HG02943 (cell line): ENCODE results near the gene DSCAML1.
"Not testable (repeated sequence)": the region's sequence is repeated elsewhere in the genome, so short reads cannot be mapped to it uniquely, and the experiment has no call there.

Experiments used
- ATAC-seq: cut with Tn5 transposase; IDR thresholded peaks from one replicate; pipeline ENCODE4 v1.9.1; 2021; ENCODE audit warnings: mild to moderate bottlenecking, low read depth, moderate library complexity; ENCODE audit not compliant: unreplicated experiment

The DSCAML1 gene

DNA sequence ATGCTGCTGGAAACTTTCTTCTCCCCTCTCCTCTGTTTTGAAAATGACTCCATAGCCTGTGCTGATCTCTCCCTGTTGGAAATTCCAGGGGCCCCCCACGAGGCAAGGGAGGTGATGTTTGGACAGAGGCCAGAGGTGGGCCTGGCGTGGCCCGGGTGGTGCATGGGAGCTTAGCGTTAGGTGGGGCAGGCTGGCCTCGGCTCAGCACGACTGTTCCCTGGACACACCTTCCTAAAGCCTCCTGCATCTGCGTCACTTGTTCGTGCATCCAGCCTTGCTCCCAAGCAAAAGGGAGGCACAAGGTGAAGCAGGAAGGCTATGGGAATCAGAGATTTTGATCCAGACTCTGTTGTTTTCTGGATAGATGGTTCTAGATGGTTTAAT lies 334.2 kb downstream of the DSCAML1 start:
- no peak for ATAC-seq

DNA sequence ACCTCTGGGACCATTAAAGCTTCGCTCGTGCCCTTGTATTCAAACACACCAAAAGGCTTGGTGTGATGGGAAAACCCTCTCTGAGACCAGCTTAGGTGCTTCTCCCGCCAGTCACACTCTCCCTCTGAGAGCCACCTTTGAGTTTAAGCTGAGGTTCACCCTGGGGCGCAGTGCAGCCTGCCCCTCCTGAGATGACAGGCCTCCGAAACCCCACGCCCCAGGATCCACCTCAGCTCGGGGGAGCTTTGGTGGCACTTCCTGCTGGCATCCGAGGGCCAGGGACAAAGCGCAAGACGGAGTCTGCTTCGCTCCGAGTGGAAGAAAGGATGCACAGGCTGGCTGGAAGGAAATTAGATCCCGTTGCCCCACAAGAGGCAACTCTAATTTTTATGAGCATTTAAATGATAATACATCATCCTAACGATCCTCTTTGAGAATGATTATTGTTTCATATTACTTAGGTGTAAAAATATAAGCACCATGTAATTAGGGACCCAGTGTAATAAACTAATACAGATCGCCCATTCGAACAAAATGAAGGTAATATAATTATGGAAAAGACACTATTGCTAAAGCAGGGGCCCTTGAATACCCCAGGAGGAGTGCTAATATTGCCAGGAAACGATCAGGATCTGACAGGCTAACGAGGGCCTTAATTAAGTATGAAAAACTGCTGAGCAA lies 334.7 kb downstream of the DSCAML1 start:
- no peak for ATAC-seq

DNA sequence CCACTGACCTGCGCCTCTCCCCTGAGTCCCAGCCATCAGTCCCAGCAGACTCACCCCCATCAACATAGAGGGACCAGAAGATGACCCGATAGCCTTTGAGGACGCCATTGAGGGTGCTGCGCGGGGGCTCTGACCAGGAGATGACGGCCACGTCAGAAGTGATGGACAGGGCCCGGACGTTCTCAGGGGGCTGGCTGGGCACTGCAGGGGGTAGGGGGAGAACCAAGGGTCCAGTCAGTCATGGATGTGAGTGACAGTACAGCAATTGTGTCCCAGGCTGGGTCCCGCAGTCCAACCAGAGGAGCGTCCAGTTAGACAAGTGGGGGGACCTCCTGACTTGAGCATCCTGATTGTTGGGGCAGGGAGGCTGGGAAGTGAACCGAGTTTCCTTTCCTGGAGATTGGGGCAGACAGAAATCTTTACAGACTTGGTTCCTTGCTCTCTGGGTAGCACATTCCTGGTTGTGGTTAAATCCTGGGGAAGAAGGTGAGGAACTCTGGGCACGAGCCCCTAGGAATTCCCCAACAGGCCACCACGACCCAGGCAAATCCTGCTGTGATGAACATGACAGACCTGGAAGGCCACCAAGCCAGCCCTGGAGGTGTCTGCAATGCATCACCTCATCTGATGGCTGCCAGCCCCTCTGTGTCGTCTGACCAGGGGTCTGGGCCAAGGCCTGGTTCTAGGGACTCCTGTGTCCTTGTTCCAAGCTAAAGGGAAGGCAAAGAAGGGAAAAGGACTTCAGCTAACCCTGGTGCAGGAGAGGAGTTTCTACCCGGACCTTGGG lies 335.4 kb downstream of the DSCAML1 start:
- ATAC-seq = no peak

DNA sequence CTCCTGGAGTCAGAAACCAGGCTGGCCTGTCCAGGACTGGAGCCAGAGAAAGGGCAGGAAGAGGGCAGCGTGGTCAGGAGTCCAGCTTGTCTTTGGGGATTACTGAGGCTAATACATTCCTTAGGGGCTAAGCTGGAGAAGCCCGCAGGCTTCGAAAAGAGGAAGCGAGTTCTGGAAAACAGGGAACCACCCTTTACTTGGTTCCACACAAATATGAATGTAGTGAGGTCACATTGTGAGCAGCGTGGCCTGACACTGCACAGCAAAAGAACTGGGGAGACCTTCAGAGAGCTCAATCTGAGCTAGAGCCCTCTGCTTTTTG lies 337.1 kb downstream of the DSCAML1 start:
- ATAC-seq = no peak

DNA sequence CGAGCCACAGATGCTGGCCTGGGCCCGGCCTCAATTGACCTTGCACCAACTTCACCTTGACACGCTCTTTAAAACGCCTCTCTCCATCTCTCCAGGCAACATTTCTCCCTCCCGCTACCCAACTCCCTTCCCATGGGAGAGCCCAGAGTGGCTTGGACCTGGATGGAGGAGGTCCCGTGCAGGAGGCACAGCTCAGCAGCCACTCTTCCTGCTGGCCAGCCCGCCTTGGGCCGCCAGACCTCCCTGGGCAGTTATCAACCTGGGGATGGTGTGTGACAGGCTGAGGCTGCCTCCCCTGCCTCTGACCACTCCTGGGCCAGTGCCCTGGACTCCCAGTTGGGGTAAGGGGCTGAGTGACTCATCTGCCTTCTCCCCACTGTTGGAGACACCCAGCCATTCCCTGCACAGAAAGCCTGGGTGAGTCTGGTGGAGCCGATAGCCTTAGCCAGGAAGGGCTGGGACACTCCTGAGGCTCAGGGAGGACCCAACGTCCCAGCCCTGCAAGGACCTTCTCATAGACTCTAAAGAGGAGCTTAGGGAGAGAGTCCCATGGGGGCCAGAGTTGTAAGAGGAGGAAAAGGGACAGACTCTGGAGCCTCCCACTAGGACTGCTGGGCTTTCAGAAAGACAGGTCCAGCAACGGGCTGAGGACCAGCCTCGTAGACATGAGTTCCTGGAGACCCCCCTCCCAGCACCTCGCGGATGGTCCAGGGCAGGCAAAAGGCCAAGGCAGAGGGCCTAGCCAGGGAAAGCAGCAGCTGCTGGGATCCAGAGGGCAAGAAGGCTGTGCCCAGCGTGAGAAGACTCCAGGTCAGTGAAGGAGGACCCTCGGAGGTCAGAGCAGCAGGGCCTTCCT lies 337.7 kb downstream of the DSCAML1 start:
- ATAC-seq = no peak

DNA sequence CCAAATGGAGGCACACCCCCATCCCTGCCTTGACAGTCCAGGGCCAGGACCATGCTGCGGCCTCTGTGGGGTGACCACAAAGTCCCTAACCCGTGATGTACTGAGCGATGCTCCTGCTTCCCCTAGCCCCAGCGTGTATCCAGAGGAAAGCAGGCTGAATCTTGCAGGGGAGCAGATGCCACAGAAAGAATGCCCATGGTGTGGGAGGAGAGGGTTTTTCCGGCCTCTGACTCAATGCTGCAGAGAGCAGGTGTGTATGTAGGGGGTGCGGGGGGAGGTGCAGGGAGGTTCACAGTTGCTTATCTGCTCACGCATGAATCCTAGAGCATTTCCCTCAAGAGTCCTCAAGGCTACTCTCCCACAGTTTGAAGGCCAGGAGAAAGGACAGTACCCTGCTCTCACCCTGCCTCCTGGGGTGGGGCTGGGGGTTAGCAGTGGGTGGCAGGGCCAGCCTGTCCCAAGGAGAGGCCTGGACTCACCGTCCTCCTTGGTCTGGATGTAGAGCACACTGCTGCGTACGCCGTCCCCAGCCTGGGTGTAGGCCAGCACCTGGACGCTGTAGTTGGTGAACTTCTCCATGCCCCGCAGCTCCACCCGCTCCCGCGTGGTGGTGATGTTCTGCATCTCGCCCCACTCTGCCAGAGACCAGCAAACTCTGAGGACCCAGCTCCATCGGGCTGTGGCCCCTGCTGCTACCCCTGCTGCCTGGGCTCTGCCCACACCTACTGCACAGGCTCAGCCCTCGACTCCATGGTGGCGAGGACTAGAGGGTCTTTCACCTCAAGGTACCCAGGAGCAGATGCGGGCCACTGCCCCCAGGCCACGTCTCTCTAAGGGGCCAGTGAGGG lies 338.5 kb downstream of the DSCAML1 start:
- no peak for ATAC-seq

DNA sequence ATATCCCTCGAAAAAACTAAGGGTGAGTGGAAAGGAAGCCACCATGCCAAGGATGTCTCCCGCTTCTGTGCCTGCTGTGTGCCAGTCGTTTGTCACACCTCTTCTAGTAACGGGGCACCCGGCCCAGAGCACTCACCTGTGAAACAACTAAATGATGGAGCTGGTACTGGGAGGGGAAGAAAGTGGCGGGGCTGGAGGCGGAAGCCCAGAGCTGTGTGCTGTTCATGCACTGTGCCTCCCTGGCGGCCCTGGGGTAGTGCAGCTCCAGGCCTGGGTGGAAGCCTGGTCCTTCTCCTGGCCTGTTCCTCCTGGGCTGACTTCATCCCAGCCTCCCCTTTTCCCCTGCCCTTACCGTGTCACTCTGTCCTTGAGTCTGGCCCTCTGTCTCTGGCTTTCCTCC lies 339.2 kb downstream of the DSCAML1 start:
- ATAC-seq = no peak

DNA sequence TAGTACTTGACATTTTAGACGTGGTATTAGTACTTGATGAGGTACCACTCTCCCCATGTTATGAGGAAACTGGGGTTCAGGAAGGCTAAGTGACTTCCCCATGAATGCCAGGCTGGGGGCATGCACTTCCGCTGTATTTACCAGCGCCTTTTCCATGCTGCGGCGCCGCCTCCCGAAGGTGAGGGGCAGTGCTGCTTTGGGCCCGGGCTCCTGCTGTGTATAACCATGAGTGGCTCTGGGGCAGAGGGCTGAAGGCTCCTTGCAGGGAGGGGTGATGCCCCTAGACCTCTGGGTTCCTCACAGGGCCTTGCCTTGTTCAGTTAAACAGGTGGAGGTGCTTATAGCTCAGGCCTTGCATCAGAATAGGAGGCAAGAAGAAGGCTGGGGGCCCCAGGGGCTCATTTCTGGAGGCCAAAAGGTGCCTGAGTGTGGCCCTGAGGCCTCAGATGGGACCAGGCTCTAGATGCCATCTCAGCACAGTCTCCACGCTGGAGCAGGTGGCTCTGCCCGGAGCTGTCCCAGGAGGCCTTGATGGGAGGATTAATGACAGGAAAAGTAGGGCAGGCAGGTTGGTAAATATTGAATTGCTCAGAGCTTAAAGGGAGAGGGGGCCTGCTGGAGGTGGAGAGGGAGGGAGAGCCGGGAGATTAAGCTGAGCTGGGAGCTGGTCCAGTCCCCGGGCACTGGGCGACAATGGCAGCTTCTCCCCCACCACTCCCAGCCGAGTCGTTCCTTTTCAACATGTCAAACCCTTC lies 339.8 kb downstream of the DSCAML1 start:
- no peak for ATAC-seq

DNA sequence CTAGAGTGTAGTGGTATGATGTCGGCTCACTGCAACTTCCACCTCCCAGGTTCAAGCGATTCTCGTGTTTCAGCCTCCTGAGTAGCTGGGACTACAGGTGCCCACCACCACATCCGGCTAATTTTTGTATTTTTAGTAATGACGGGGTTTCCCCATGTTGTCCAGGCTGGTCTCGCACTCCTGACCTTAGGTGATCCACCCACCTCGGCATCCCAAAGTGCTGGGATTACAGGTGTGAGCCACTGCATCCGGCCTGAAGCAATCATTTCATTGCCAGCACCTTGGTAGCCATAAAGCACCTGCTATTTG lies 340.3 kb downstream of the DSCAML1 start:
- not testable (repeated sequence) for ATAC-seq

DNA sequence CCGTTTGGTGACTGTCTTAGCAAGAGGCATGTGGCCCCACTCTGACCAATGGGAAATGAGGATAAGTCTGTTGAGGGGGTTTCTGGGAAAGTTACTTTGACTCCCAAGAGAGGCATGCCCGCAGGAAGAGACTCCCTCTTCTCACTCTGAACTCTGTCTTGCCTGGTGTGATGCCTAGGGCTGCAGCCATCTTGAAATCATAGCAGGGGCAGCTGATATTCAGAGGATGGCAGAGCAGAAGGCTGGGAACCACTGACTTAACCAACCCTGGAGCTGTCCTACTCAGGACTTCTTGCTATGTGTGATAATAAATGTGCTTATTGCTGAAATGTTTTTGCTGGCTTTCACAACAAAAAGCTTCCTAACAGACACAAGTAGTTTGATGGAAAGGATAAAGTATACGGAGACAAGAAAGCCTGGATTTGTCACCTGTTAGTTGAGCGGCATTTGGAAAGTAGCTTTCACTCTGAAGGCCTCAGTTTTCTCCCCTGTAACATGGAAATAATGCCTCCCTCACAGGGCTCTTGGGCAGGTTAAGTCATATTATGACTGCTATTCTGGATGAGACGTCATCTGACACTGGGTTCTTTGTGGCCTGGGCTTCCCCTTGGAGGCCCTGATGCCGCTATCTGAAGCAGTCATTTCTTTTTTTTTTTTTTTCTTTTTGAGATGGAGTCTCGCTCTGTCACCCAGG lies 340.8 kb downstream of the DSCAML1 start:
- no peak for ATAC-seq

DNA sequence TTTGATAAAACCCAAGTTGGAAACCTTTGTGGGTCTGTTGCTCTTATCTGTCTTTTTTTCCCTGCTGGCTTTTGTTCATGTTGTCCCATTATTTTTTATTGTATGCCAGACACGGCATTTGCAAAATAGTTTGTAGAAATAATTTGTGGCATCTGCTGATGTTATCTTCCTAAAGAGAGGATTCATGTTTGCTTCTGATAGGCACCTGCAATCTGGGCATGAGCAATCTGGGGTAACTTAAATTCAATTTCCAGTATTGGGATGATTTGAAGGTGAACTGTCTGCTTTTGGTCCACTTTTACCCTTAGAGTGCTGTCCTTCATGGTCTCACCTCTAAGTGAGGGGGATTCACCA lies 342.5 kb downstream of the DSCAML1 start:
- no peak for ATAC-seq

DNA sequence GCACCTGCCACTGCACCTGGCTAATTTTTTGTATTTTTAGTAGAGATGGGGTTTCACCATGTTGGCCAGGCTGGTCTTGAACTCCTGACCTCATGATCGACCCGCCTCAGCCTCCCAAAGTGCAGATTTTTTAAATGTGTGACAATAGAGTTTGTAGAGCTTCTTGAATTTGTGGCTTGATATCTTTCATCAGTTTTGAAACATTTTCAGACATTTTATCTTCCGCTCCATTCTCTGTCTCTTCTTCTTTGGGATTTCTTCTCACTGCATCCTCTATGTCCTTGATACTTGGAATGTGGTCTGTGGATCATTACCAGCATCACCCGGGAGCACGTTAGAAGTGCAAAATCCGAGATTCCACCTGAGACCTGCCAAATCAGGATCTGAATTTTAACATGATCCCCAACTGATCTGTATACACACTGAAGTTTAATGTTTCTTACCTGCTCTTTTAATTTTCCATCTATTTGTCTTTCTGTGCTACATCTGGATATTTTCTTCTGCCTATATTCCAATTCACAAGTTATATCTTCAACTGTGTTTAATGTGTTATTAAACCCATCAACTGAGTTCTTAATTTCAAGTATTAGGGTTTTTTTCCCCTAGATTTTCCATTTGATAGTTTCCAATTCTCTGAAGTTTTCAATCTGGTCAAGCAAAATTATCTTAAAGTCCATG lies 343.0 kb downstream of the DSCAML1 start:
- ATAC-seq = no peak

DNA sequence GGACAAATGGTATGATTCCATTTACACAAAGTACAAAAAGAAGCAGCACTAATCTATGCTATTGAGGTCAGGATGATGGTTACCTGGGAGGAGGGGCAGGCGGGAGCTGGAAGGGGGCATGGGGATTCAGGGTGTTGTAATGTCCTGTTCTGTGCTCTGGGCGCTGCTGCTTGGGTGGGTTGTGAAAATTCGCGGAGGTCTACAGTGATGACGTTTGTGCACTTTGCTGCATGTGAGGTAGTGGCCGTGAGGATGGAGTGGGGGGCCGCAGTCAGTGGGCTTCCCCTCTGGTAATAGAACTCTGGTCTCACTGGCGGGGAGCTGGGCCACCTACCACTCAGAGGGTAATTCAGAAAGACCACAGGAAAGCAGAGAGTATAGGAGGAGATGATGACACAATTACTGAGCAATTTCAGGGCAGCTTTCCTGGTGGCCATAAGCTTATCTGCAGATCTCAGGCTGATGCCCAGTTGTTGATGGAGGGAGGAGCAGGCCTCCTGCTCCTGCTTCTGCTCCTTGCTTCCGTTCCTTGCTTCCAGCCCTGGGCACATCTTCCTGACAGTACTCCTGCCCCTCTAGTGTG lies 347.8 kb downstream of the DSCAML1 start:
- no peak for ATAC-seq

DNA sequence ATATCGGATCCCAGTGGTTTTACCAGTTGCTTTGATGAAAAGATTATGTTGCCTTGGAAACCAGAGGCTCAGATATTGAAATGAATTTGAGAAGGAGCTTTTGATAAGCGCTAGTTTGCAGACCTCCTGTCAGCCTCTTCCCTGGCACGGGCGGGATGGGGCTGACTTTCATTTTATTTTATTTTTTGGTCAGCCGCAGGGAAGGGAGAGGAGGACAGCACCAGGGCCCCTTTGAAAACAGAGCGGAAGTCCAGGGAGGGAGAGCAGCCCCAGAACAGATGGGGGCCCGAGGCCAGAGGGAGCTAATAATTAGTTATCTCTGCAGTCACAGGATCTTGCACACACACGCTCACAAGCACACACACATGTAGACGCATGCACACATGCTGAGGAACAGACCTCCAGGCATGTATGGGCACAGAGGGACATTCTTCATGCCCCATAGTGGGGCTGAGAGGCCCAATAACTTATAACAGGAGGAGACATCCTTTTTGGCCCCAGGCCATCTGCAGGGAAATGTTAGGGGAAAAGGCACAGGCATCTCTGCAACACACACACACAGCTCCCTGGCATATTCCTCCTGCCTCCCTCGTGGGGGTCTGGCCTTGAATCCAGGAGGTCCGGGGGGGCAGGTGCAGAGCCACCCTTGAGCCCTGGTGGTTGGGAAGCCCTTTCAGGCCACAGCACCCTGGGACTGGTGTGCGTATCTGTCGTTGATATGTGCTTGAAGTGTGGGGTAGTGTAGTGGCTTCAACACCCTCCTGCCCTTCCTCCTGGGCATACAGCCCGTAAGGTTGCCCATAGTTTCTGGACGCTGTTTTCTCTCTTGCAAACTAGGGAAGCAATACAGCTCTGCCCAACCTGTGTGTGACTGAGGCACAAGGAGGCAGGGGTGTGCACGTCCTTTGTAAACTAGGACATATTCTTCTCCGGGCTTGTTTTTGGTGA lies 352.0 kb downstream of the DSCAML1 start:
- no peak for ATAC-seq

DNA sequence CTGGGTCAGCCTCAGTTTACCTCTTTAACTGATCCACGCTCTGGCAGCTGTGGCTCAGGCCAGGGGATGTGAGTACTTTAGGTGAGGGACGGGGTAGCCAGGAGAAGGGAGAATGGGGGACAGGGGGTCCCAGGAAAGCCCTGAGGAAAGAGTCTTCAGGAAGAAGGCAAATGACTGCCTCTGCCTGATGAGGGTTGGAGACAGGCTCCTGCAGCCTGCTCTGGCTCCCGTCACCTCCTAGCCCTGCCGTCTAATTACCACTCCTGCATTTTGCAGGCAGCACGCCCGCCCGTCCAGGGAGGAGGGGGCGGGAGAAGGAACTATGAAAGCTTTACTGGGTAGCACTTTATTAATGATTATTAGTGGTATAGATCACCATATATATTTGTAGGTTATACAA lies 352.8 kb downstream of the DSCAML1 start:
- no peak for ATAC-seq

DNA sequence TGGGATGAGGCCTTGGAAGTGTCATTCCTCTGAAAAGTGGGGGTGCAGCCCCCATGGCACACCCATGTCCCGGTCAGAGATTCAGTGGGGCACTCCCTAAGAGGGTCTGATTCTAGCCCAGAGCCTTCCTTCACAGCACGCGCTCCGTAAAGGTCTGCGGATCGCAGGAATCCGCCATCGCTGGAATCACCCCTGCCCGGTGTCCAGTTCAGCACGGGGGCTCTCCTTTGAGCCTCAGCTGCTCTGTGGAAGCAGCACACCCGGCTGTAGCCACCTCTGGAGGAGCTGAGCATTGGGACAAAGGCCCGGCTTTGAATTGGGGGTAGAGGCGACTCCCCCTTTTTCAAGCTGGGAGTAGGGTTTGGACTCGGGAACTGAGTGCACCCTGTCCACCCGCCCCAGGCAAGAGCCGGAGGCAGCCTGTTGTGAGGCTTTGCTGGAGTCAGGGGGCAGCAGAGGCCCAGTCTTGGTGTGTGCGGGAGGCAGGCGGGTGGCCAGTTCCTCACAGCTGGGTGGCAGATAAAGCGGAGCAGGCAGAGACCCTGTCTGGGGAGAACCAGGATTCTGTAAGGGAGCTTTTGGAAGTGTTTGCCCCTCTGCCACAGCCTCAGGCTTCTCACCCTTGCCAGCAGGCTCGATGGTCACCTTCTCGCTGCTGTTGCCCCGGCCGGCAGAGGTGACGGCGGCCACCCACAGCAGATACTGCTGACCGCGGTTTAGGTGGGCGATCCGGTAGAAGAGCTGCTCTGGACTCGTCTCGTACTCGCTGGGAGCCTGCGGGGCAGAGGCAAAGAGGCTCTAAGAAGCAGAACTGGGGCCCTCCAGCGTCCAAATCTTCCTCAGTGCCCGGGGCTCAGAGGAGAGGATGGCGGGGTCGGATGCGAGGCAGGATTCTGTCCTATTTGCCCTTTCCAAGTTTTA lies 353.5 kb downstream of the DSCAML1 start:
- no peak for ATAC-seq

DNA sequence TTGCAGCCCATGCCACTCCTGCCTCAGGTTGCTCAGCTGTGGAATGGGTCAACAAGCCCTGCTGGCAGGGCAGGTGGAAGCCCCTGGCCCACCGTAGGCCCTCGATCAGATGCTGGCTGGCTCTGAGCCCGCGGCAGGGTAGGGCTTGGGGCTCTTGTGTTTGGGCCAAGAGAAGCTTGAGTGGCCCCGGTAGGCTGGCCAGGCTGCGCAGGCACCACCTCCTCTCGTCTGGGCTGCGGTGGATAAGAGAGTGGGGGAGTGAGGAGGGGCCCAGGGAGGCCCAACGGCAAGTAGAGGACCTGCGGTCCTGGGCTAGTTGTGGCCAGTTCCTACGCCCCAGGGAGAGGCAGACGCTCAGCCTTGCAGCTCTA lies 354.2 kb downstream of the DSCAML1 start:
- ATAC-seq = no peak
